Activated naive CD8-positive, alpha-beta T cell treated with anti-CD3 and anti-CD28 coated beads for 36 hours (primary cell): ENCODE data around the gene FRK. TPM values are rescaled to one million over a fixed set of nuclear protein-coding genes. Genes with fewer than 3 reads are reported as not detected.
"Not testable (repeated sequence)": the region's sequence is repeated elsewhere in the genome, so short reads cannot be mapped to it uniquely, and the experiment has no call there.

Experiments
- DNase-seq: peaks from one replicate; pipeline ENCODE4 v3.0.0; 2021
- H3K27ac Mint-ChIP-seq: one replicate; pipeline ENCODE4 v1.8.0; 2022; ENCODE audit warnings: mild to moderate bottlenecking, moderate library complexity, mixed read lengths
- H3K27me3 Mint-ChIP-seq: one replicate; pipeline ENCODE4 v1.8.0; 2022; ENCODE audit warnings: mild to moderate bottlenecking, mixed read lengths
- H3K36me3 Mint-ChIP-seq: one replicate; pipeline ENCODE4 v1.8.0; 2021; ENCODE audit warnings: mild to moderate bottlenecking, mixed read lengths
- H3K4me1 Mint-ChIP-seq: one replicate; pipeline ENCODE4 v1.8.0; 2021; ENCODE audit warnings: mixed read lengths
- H3K4me3 Mint-ChIP-seq: one replicate; pipeline ENCODE4 v1.8.0; 2022; ENCODE audit warnings: mild to moderate bottlenecking, moderate library complexity, mixed read lengths
- H3K9me3 Mint-ChIP-seq: one replicate; pipeline ENCODE4 v1.8.0; 2022; ENCODE audit warnings: mixed read lengths
- total RNA-seq, 2 experiments: library from RNA; stranded (reverse); gene quantifications; one replicate each; pipeline ENCODE4 v1.2.3, GENCODE V29; 2021

FRK gene
- total RNA-seq, 2 experiments from 2014 or later = 0.06 to 0.08 TPM

DNA sequence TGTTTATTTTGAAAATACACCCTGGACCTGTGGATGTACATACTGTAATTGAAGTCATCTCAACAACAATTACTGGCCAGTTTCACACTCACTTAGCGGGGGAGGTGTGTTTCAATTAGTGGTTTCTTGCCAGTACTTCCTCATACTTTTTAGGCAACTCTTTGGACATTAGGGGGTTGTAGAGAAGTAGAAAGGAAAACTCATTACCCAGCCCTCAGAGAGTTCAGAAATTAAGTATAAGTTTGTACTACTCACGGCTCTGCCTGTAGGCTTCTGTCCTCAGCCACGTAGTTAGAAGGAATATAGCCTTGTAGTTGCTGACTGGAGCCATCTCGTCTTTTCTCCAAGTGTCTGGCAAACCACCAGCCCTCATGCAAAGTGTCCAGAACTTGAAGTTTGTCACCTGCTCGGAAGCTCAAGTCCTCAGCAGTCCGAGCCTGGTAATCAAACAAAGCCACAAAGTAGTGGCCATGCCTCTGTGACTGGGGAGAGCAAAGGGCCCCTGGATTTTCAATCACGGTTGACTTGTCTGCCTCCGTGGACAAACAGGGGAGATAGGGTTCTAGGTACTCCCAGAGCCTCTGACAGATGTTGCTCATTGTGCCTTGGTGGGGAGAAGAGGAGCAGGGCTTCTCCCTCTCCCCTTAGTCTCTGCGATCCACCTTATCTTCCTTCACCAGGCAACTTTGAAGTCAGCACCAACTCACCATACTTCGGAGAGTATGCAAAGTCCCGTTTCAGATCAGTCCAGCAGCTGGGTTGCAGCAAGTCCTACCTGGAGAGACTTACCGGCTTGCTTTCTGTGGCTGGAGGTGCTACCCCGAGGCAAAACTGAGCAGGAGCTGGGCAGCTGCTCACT is 749 bp downstream of the FRK start:
- Mint-ChIP-seq H3K9me3 (no peaks in the 10 kb centered on the region), H3K4me3 (no peak overlapping the region), H3K27me3 (peaks cover 6% of the 10 kb centered on the region), H3K27ac (no peak overlapping the region), H3K4me1 (no peaks in the 10 kb centered on the region), H3K36me3 (no peaks in the 10 kb centered on the region)
- no peak for DNase-seq

GRCh38 chr6:116057766-116058165 is 2.9 kb downstream of the FRK start:
- no peak overlapping the region for H3K27ac Mint-ChIP-seq
- no peak for DNase-seq
- no peaks in the 10 kb centered on the region for H3K9me3 Mint-ChIP-seq
- H3K36me3 Mint-ChIP-seq = no peaks in the 10 kb centered on the region
- H3K27me3 Mint-ChIP-seq = peaks cover 6% of the 10 kb centered on the region
- no peaks in the 10 kb centered on the region for H3K4me1 Mint-ChIP-seq
- no peak overlapping the region for H3K4me3 Mint-ChIP-seq

DNA sequence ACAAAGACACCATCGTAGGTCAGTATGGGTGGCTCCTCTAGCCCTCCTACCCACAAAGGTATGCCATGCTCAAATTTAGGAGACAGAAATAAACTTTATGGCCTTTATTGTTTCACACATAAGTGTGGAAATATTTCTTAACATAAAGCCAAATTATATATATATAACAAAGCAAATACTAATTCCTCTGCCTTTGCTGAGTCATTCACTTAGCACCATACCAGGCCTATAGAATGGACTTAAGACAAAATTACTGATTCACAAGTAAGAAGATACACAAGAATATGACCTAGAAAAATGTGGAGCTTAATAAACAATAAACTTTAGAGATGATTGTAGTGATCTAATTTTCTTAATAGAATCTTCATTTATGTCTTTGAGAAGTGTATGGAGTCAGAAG is 5.2 kb downstream of the FRK start:
- Mint-ChIP-seq H3K4me1 (no peaks in the 10 kb centered on the region), H3K27me3 (peaks cover 11% of the 10 kb centered on the region), H3K36me3 (no peaks in the 10 kb centered on the region), H3K9me3 (no peaks in the 10 kb centered on the region), H3K27ac (no peak overlapping the region), H3K4me3 (no peak overlapping the region)
- DNase-seq = no peak

GRCh38 chr6:116051244-116051643 is 9.4 kb downstream of the FRK start:
- no peak overlapping the region for H3K27ac Mint-ChIP-seq
- peaks cover 19% of the 10 kb centered on the region for H3K27me3 Mint-ChIP-seq
- no peaks in the 10 kb centered on the region for H3K36me3 Mint-ChIP-seq
- H3K9me3 Mint-ChIP-seq = no peaks in the 10 kb centered on the region
- H3K4me3 Mint-ChIP-seq = no peak overlapping the region
- no peaks in the 10 kb centered on the region for H3K4me1 Mint-ChIP-seq
- DNase-seq = no peak

GRCh38 chr6:116050737-116051136 is 10.0 kb downstream of the FRK start:
- no peak for DNase-seq
- H3K9me3 Mint-ChIP-seq = no peaks in the 10 kb centered on the region
- H3K27ac Mint-ChIP-seq = no peak overlapping the region
- H3K27me3 Mint-ChIP-seq = peaks cover 19% of the 10 kb centered on the region
- no peaks in the 10 kb centered on the region for H3K36me3 Mint-ChIP-seq
- H3K4me3 Mint-ChIP-seq = no peak overlapping the region
- H3K4me1 Mint-ChIP-seq = no peaks in the 10 kb centered on the region

GRCh38 chr6:116049321-116049720 is 11.4 kb downstream of the FRK start:
- no peak for DNase-seq
- no peaks in the 10 kb centered on the region for H3K36me3 Mint-ChIP-seq
- peaks cover 24% of the 10 kb centered on the region for H3K27me3 Mint-ChIP-seq
- no peak overlapping the region for H3K4me3 Mint-ChIP-seq
- no peak overlapping the region for H3K27ac Mint-ChIP-seq
- no peaks in the 10 kb centered on the region for H3K4me1 Mint-ChIP-seq
- no peaks in the 10 kb centered on the region for H3K9me3 Mint-ChIP-seq

DNA sequence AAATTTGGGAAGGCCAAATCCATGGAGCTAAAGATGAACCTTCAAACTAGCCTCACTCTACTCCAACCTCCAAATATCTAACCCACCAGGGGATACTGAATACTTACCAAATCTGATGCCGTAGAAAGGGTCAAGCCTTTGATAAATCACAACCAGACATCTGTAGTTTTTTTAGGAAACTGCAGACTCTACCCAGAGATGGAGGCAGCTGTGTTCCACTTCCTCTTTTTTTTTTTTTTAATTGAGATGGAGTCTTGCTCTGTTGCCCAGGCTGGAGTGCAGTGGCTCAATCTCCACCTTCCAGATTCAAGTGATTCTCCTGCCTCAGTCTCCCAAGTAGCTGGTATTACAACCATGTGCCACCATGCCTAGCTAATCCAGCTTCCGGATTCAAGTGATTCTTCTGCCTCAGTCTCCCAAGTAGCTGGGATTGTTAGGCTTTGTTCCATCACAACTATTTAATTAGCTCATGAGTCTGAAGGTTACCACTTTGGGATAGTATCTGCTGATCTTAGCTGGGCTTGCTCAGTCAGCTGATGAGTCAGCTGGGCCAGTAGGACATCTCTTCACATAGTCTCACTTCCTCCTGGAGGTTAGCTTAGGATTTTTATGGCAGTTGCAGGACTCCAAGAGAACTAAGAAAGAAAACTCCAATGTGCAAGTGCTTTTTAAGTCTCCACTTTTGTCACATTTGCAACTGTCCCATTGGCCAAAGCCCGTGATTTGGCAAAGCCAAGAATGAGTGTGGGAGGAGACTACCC is 13.3 kb downstream of the FRK start:
- H3K36me3 Mint-ChIP-seq = no peaks in the 10 kb centered on the region
- no peak for DNase-seq

GRCh38 chr6:116046737-116047136 is 14.0 kb downstream of the FRK start:
- Mint-ChIP-seq H3K9me3 (no peaks in the 10 kb centered on the region), H3K4me1 (no peaks in the 10 kb centered on the region), H3K36me3 (no peaks in the 10 kb centered on the region), H3K27me3 (peaks cover 20% of the 10 kb centered on the region), H3K27ac (no peak overlapping the region), H3K4me3 (no peak overlapping the region)
- no peak for DNase-seq

More for the DNA sequence above, 13.3 kb downstream of the FRK start:
- Mint-ChIP-seq H3K9me3 (no peaks in the 10 kb centered on the region), H3K4me1 (no peaks in the 10 kb centered on the region), H3K27ac (no peak overlapping the region), H3K4me3 (no peak overlapping the region), H3K27me3 (peaks cover 25% of the 10 kb centered on the region)

DNA sequence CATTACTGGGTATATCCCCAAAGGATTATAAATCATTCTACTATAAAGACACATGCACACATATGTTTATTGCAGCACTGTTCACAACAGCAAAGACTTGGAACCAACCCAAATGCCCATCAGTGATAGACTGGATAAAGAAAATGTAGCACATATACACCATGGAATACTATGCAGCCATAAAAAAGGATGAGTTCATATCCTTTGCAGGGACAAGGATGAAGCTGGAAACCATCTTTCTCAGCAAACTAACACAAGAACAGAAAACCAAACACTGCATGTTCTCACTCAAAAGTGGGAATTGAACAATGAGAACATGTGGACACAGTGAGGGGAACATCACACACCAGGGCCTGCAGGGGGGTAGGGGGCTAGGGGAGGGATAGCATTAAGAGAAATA is 14.4 kb downstream of the FRK start:
- not testable (repeated sequence) for H3K4me1 Mint-ChIP-seq, H3K9me3 Mint-ChIP-seq, H3K36me3 Mint-ChIP-seq, DNase-seq, H3K4me3 Mint-ChIP-seq, H3K27ac Mint-ChIP-seq
- H3K27me3 Mint-ChIP-seq = peaks cover 23% of the 10 kb centered on the region

- H3K4me1 Mint-ChIP-seq = no peaks in the 10 kb centered on the region
Observed at GRCh38 chr6:116041934-116042333, 18.8 kb downstream of the FRK start.

GRCh38 chr6:116040993-116041392 is 19.7 kb downstream of the FRK start:
- H3K27me3 Mint-ChIP-seq = peaks cover 19% of the 10 kb centered on the region
- DNase-seq = no peak
- H3K4me1 Mint-ChIP-seq = no peaks in the 10 kb centered on the region
- H3K9me3 Mint-ChIP-seq = no peaks in the 10 kb centered on the region
- no peaks in the 10 kb centered on the region for H3K36me3 Mint-ChIP-seq
- H3K4me3 Mint-ChIP-seq = no peak overlapping the region
- H3K27ac Mint-ChIP-seq = no peak overlapping the region

More at GRCh38 chr6:116041934-116042333, 18.8 kb downstream of the FRK start:
- H3K9me3 Mint-ChIP-seq = no peaks in the 10 kb centered on the region
- no peak overlapping the region for H3K4me3 Mint-ChIP-seq
- no peak for DNase-seq
- no peak overlapping the region for H3K27ac Mint-ChIP-seq
- no peaks in the 10 kb centered on the region for H3K36me3 Mint-ChIP-seq
- peaks cover 19% of the 10 kb centered on the region for H3K27me3 Mint-ChIP-seq

DNA sequence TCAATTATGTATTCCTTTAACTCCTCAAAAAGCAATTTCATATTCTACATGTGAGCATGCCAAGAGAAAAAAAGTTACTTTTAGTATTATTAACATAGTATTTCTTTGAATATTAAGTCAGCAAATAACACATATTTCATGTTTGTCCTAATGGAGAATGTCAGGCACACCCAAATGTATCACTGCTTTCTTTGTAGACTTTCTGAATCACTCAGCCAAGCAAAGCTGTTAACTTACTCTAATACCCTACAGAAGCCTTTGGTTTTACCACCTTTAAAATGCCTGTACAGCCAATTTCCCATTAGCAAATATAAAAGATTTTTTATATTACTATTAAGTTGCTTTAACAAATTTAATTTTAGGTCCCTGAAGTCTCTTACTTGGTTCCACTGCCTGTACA is 23.8 kb downstream of the FRK start:
- Mint-ChIP-seq H3K27me3 (peaks cover 23% of the 10 kb centered on the region), H3K9me3 (no peaks in the 10 kb centered on the region), H3K4me1 (no peaks in the 10 kb centered on the region), H3K27ac (no peak overlapping the region), H3K36me3 (no peaks in the 10 kb centered on the region), H3K4me3 (no peak overlapping the region)
- DNase-seq = no peak

DNA sequence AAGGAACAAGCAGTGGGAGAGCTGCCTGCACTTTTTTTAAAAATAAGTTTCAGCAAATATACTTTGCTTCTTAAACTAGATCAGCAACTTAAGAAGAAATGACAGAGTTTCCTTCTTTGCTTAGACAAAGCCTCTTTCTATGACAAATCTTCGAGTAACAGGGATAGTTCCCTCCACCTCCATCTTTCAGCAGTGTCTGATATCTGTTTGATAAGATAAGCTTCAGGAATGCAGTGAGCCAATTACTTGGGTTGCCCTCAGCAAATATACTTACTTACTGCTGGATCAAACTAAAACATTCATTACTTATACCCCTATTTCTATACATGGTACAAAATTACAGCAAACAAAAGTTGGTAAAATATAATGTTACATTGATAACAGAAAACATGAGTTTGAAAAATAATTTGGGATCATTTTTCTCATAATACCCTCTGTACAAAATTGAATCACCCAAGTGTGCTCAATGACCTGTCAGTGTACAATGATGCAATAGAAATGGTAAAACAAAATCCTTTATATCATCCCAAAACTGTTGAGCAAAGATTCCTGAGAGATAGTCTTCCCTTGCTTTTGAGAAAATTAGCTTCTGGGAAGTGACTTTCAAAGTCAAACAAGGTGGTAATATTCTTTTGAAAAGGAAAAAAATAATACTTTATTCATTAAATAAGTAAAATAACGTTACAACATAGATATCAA is 24.5 kb downstream of the FRK start:
- Mint-ChIP-seq H3K4me3 (no peak overlapping the region), H3K36me3 (no peaks in the 10 kb centered on the region), H3K27ac (no peak overlapping the region), H3K4me1 (no peaks in the 10 kb centered on the region), H3K27me3 (peaks cover 20% of the 10 kb centered on the region), H3K9me3 (no peaks in the 10 kb centered on the region)
- DNase-seq = no peak

DNA sequence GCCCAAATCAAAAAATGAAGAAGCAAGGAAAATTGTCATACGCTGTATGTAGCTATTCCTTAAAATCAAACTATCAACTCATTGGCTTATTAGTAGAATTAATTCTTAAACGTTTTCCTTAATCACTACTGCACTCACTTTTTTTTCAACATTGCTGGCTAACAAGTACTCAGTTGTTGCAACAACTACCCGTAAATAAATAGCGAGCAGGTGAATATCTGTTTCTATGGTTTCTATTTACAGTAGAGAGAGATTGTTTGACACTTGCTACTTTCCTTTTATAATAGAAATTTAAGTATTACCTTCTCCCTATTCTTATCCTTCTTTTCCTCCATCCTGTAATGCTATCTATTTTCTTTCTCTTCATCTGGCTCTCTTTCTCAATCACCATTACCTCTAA is 25.1 kb downstream of the FRK start:
- H3K4me3 Mint-ChIP-seq = no peak overlapping the region
- no peaks in the 10 kb centered on the region for H3K9me3 Mint-ChIP-seq
- no peak overlapping the region for H3K27ac Mint-ChIP-seq
- no peaks in the 10 kb centered on the region for H3K4me1 Mint-ChIP-seq
- no peak for DNase-seq
- H3K27me3 Mint-ChIP-seq = peaks cover 22% of the 10 kb centered on the region
- no peaks in the 10 kb centered on the region for H3K36me3 Mint-ChIP-seq

- Mint-ChIP-seq H3K4me1 (no peaks in the 10 kb centered on the region), H3K27ac (no peak overlapping the region), H3K27me3 (peaks cover 26% of the 10 kb centered on the region), H3K36me3 (no peaks in the 10 kb centered on the region), H3K9me3 (no peaks in the 10 kb centered on the region), H3K4me3 (no peak overlapping the region)
- no peak for DNase-seq
Observed at GRCh38 chr6:116034327-116034726, 26.4 kb downstream of the FRK start.
